T-helper 22 cell (primary cell): ENCODE results near the gene MARS1.
"Not testable (repeated sequence)": the region's sequence is repeated elsewhere in the genome, so short reads cannot be mapped to it uniquely, and the experiment has no call there.

Source experiments
- DNase-seq: peaks from one replicate; pipeline ENCODE4 v3.0.0-alpha.2; 2020; ENCODE audit warnings: low read depth

MARS1 gene

DNA sequence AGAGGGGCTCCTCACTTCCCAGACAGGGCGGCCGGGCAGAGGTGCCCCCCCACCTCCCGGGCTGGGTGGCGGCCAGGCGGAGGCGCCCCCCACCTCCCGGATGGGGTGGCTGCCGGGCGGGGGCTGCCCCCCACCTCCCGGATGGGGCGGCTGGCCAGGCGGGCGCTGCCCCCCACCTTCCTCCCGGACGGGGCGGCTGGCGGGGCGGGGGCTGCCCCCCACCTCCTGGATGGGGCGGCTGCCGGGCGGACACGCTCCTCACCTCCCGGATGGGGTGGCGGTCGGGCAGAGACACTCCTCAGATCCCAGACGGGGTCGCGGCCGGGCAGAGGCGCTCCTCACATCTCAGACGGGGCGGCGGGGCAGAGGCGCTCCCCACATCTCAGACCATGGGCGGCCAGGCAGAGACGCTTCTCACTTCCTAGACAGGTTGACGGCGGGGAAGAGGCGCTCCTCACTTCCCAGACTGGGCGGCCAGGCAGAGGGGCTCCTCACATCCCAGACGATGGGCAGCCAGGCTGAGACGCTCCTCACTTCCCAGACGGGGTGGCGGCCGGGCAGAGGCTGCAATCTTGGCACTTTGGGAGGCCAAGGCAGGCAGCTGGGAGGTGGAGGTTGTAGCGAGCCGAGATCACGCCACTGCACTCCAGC lies 7.3 kb downstream of the MARS1 start:
- not testable (repeated sequence) for DNase-seq

DNA sequence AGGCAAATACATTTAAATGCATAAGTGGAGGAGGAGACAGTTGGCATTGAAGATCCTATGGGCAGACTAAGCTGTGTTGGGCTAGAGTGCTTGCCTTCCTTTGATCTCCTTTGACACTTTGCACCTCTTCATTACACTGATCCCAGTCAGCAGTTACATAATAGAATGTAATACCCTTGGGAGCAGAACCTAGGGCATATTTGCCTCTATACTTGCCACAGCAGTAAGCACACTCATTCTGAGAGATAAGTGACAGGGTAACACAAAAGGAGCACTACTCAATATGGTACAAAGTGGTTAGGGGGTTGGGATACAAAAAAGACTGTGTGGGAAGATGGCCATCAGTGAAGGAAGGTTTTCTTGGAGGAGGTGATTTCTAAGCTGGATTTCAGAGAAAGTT lies 9.0 kb downstream of the MARS1 start:
- no peak for DNase-seq

DNA sequence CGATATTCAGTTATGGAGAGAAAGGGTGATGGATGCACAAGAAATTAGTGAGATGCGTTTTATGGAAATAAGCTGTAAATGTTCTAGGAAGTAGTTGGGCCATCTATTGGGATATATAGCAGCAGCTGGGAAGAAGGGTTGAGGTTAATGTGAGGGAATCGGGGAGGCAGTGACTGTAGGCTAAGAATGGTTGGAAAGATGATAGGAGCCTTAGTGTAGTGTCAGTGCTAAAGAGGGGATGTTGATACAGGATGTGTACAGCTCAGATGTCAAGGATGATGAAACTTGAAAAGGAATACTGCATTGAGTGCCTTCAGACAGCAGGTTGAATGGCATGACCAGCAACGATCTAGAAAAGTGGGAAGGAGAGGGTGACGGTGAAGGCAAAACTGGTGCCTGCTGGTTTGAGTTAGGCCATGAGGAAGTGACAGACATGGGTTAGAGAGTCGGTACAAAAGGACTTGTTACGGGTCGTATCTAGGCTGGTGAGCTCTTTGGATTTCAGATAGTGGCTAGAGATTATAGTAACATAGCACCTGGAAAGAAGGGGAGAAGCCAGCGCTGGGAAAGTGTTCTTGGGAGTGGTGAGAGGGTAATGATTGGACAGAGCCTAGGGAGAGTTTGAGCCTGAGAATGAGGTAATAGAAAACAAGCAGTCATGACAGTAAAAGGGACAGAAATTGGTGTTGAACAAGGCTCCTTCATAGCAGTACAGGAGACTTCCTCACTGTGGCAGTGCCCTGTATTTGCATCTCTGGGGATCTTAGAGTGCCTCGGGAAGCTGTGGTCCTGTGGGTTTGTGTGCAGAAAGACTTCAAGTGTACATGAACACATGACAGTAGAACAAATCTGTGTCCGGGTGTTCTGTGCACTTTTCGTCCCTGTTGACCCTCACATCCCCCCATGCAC lies 9.6 kb downstream of the MARS1 start:
- no peak for DNase-seq

DNA sequence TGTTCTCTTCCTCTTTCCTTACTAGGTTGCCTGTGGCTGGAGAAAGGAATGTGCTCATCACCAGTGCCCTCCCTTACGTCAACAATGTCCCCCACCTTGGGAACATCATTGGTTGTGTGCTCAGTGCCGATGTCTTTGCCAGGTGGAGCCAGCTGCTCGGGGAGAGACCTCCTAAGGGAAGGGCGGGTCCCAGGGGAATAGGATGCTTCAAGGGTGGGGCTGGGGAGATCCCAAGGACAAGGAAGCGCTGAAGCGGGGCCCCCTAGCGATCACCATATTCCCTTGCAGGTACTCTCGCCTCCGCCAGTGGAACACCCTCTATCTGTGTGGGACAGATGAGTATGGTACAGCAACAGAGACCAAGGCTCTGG lies 10.2 kb downstream of the MARS1 start:
- no peak for DNase-seq

DNA sequence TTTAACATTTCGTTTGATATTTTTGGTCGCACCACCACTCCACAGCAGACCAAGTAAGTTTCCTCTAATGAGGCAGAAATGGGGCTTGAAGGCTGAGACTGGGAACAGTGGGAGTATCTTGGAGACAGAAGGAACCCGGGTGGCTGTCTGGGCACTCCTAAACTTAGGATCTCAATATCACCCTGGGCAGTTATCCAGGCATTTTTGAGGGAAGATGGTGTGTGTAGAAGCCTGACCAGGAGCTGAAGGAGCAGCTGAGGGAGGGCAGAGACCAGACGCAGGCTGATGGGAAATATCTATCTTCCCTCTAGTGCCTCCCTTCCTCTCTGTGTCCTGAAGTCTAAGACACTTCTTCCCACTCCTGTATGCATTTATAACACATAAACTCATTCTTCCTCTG lies 10.7 kb downstream of the MARS1 start:
- no peak for DNase-seq

DNA sequence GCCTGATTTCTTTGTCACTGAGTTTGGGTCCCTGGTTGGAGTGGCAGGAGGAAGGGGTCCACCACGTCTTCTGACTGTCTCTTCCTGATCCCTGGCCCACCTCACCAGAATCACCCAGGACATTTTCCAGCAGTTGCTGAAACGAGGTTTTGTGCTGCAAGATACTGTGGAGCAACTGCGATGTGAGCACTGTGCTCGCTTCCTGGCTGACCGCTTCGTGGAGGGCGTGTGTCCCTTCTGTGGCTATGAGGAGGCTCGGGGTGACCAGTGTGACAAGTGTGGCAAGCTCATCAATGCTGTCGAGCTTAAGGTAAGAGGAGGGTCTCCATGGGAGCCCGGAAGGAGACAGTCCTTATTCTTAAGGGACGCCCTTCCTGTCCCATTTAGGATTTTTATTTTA lies 12.3 kb downstream of the MARS1 start:
- DNase-seq = no peak

DNA sequence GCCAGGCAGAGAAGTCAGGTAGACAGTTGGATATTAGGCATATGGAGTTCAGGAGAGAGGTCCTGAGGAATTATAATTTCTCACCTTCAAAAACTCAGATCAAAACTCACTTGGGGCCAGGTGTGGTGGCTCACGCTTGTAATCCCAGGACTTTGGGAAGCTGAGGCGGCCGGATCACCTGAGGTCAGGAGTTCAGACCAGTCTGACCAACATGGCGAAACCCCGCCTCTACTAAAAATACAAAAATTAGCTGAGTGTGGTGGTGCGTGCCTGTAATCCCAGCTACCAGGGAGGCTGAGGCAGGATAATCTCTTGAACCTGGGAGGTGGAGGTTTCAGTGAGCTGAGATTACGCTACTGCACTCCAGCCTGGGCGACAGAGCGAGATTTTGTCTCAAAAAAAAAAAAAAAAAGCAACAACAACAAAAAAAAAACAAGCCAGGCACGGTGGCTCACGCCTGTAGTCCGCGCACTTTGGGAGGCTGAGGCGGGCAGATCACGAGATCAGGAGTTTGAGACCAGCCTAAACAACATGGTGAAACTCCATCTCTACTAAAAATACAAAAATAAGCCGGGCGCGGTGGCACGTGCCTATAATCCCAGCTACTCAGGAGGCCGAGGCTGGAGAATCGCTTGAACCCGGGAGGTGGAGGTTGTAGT lies 14.6 kb downstream of the MARS1 start:
- DNase-seq = not testable (repeated sequence)

DNA sequence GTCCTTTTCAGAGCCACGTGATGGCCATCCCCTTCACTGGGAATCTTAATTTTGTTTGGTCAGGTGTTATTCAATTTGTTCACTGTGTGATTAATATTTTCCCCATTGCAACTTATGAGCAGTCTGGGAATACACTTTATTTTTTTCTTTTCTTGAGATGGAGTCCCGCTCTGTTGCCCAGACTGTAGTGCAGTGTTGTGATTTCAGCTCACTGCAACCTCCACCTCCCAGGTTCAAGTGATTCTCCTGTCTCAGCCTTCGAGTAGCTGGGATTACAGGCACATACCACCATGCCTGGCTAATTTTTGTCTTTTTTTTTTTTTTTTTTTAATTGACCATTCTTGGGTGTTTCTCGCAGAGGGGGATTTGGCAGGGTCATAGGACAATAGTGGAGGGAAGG lies 18.7 kb downstream of the MARS1 start:
- not testable (repeated sequence) for DNase-seq

DNA sequence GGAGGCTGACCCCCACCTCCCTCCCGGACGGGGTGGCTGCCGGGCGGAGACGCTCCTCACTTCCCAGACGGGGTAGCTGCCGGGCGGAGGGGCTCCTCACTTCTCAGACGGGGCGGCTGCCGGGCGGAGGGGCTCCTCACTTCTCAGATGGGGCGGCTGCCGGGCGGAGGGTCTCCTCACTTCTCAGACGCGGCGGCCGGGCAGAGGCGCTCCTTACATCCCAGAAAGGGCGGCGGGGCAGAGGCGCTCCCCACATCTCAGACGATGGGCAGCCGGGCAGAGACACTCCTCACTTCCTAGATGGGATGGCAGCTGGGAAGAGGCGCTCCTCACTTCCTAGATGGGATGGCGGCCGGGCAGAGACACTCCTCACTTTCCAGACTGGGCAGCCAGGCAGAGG lies 19.9 kb downstream of the MARS1 start:
- DNase-seq = not testable (repeated sequence)

DNA sequence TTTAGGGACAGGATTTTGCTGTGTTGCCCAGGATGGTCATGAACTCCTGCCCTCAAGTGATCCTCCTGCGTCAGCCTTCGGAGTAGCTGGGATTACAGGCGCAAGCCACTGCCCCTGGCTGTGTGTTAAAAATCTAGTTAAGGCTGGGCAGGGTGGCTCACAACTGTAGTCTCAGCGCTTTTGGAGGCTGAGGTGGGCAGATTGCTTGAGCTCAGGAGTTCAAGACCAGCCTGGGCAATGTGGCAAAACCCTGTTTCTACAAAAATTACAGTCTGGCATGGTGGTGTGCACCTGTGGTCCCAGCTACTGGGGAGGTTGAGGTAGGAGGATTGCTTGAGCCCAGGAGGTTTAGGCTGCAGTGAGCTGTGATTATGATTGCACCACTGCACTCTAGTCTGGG lies 23.3 kb downstream of the MARS1 start:
- DNase-seq = no peak

DNA sequence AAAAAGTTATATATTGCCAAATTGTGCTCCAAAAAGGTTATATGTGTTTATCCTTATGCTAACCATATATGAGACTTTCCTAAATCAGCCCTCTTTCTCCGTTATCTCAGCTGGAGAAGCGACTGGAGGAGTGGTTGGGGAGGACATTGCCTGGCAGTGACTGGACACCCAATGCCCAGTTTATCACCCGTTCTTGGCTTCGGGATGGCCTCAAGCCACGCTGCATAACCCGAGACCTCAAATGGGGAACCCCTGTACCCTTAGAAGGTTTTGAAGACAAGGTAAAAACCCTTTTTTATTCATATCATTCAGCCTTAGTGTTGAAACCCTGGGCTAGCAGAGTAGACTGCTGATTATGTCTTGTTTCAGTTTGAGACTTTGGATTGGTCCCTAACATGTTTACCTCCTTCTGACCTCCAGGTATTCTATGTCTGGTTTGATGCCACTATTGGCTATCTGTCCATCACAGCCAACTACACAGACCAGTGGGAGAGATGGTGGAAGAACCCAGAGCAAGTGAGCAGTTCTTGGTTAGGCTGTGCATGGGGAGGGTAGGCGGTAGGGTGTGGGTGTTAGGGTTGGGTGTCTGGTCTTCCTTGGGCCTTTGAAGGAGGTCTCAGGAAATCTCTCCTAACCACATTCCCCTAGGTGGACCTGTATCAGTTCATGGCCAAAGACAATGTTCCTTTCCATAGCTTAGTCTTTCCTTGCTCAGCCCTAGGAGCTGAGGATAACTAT lies 23.9 kb downstream of the MARS1 start:
- DNase-seq = no peak

DNA sequence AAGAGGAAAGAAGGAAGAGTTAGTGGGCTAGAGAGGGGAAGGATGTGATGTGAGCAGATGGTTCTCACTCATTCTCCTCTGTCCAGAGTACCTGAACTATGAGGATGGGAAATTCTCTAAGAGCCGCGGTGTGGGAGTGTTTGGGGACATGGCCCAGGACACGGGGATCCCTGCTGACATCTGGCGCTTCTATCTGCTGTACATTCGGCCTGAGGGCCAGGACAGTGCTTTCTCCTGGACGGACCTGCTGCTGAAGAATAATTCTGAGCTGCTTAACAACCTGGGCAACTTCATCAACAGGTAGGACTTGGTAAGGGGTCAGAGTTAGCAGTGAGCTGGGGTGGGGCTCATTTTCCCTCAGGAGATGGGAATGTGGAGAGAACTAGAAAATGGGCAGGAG lies 24.8 kb downstream of the MARS1 start:
- no peak for DNase-seq

DNA sequence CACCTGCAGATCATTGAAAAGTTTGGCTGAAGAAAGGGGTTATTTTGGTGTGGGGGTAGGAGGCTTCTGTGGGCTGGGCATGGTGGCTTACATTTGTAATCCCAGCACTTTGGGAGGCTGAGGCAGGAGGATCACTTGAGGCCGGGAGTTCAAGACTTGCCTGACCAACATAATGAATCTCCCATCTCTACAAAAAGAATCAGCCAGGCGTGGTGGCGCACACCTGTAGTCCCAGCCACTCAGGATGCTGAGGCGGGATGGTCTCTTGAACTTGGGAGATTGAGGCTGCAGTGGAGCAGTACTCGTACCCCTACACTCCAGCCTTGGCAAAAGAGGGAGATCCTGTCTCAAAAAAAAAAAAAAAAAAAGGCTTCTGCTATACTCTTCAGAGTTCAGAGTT lies 25.4 kb downstream of the MARS1 start:
- DNase-seq = no peak

DNA sequence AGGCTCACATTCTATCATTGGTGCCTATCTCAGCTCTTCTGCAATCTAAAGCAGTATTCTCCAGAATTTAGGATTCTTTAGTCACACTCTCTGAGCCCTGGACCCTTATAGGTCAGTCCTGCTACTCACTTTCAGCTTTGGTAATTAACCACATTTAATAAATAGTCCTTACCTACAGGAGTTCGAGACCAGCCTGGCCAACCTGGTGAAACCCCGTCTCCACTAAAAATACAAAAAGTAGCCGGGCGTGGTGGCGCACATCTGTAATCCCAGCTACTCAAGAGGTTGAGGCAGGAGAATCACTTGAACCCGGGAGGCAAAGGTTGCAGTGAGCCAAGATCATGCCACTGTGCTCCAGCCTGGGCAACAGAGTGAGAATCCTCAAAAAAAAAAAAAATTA lies 25.8 kb downstream of the MARS1 start:
- not testable (repeated sequence) for DNase-seq

DNA sequence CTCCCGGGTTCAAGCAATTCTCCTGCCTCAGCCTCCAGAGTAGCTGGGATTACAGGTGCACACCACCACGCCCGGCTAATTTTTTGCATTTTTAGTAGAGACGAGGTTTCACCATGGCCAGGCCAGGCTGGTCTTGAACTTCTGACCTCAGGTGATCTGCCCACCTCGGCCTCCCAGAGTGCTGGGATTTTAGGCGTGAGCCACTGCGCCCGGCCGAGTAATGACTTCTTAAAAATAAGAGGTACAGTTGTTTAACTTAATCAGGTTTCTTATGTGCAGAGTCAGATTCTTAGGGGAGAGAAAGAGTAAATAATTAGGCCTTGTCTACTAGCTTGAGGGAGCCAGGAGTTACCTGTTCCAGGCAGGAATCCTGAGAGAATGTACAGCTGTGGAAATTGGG lies 26.4 kb downstream of the MARS1 start:
- DNase-seq = not testable (repeated sequence)

DNA sequence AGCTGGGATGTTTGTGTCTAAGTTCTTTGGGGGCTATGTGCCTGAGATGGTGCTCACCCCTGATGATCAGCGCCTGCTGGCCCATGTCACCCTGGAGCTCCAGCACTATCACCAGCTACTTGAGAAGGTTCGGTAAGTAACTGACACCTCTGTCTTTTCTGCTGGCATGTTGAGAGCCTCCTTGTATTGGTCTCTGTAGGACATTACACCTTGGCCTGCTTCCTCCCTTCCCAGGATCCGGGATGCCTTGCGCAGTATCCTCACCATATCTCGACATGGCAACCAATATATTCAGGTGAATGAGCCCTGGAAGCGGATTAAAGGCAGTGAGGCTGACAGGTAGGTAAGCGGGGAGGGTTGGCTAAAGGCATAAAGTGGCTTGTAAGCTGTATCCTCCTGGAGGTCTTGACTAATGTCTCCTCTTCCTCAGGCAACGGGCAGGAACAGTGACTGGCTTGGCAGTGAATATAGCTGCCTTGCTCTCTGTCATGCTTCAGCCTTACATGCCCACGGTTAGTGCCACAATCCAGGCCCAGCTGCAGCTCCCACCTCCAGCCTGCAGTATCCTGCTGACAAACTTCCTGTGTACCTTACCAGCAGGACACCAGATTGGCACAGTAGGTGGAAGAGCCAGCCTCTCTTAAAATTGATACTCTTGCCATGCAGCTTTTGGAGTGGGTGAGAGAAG lies 27.0 kb downstream of the MARS1 start:
- no peak for DNase-seq

DNA sequence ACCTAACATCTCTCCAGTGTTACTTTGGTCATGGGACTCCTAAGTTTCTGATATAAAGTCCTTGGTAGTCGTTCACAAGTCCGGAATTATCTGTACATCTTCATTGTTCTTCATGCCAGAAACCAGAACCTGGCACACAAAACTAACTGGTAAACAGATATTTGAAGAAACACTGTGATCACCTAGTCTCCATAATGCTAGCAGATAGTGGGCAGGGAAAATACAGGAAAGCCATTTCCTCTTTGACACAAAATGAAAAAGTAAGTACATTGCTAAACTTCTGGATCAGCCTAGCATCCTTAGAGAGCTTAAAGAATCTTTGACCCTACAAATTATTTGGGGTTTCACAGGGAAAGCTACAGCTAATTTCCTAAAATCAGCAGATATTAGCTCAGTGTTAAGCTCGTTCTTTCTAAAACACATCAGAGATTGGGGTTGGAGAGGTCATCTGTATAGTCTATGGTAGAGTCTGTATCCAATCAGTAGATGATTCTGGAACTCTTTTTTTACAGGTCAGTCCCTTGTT lies 27.6 kb downstream of the MARS1 start:
- no peak for DNase-seq

DNA sequence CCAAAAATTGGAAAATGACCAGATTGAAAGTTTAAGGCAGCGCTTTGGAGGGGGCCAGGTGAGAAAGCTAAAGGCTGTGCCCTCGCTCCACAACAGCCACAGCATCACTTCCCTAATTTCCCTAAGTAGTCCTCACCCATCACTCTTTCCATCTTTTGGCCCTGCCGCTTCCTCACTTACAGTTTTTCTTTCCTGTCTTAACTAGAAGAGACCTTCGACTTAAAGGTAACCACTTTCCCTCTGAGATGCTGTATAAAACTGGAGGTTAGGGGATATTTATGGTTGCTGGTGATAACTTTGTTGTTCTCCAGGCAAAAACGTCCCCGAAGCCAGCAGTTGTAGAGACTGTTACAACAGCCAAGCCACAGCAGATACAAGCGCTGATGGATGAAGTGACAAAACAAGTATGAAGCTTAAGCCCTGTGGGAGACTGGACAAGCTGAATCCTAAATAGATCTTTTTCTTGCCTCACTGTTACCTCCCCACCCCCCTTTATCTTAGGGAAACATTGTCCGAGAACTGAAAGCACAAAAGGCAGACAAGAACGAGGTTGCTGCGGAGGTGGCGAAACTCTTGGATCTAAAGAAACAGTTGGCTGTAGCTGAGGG lies 28.2 kb downstream of the MARS1 start:
- DNase-seq = no peak

DNA sequence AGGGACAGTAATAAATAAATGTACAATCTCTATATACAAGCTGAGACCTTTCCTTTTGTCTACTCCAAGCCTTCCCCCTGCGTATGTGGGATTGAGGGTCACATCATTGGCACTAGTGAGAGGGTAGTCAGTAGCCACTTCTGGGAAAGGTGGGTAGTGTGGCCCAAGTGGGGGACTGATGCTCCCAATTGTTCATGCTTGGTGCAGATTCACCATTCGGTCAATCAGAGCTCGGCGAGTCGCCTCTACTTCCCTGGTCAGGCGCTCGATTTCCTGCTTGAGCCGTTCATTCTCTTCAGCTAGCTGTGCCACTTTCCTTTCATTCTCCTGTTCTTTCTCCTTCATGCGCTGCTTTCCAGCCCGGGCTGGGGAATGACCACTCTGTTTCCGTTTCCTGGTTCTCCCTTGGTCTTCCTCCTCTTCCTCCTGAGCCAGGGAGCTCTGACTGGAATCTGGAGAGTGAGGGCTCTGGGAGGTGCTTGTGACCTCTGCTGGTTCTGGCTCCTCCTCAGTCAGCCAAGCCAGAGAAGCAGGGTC lies 28.8 kb downstream of the MARS1 start:
- DNase-seq = no peak

DNA sequence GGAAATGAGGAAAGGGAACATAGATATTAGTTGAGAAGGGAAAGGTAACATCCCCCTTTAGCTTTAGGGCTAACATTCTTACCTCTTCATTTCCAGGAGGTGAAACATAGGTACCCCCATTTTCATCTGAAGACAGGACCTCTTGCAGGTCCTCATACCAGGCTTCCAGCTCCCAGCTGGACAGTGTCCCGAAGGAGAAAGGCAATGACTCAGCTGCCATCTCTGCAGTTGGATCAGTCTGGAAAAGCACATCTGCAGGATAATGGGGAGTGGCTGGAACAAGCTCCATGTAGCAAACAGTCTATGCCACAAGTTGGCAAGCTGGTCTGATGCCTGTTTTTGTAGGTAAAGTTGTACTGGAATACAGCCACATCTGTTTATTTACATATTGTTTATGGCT lies 29.3 kb downstream of the MARS1 start:
- no peak for DNase-seq

DNA sequence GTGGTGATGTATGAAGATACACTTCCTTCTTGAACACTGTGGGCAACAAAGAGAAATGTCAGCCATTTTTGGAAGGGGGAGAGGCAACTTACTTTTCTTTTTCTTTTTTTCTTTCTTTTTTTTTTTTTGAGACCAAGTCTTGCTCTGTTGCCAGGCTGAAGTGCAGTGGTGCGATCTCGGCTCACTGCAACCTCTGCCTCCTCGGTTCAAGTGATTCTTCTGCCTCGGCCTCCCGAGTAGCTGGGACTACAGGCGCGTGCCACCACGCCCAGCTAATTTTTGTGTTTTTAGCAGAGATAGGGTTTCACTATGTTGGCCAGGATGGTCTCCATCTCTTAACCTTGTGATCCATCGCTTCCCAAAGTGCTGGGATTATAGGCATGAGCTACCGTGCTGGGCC lies 29.9 kb downstream of the MARS1 start:
- DNase-seq = not testable (repeated sequence)
